Stimulated activated CD8-positive, alpha-beta memory T cell treated with anti-CD3 and anti-CD28 coated beads, Interleukin-4, amount 100 ng/mL, for 48 hours (primary cell): Measurements from ENCODE around the gene TRIM15.

Experiments
- DNase-seq: peaks from one replicate; pipeline ENCODE4 v3.0.0-alpha.2; 2020

Gene TRIM15

GRCh38 chr6:30147096-30147495 lies 16.2 kb upstream of the TRIM15 start:
- DNase-seq: no peak

- DNase-seq: no peak
Measured at GRCh38 chr6:30149234-30149633, 14.1 kb upstream of the TRIM15 start.

DNA sequence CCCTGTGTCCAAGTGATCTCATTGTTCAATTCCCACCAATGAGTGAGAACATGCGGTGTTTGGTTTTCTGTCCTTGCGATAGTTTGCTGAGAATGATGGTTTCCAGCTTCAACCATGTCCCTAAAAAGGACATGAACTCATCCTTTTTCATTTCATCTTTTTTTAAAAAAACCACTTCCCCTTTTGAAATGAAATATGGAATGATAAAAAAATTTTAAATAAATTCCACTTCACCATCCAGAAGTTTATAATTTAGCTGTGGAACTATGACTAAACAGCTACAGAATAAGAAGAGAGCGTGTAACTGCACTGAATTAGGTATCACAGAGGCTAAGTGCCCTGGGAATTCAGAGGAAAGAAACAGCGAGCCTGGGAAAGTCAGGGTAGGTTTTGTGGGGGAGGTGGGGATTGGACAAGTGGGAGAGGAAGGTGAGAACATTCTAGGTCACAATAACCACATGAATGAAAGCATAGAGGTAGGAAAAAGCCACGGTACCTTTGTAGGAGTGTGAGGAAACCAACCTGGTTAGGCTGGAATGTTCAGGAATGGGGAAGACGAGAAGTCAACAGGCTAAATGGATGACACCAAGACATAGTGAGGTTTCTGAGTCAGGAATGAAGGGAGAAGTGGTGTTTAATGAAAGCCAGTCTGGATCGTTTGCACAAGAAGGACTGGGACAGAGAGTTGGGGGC lies 13.3 kb upstream of the TRIM15 start:
- no peak for DNase-seq

DNA sequence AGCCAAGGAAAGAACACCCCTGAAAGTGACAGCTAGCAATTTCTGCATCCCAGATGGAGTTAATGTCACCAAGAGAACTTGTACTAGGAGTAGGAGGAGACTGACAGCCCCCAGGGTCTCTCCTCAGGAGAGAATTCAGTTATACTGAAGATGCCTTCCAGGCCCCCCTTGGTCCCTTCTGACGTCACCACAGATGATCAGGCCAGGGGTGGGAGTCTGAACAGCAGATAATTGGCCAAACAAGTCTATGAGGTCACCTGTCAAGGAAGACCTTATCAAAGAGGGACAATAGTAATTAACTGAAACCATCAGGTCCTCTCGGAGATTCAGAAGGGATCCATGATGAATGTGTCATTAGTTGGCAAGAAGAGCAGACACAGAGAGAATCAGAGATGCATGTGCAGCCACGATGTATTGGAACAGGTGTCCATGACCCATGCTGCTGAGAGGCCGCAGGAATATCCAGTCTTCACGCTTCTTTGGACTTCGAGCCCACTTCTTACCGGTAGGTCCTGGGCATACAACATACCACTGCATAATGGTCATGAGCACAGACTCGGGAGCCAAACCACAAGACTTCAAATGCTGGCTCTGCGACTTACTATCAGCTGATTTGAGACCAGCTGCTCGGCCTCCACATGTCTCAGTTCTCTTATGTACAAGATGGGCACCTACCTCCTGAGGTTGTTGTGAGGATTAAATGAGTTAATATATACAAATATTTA lies 12.5 kb upstream of the TRIM15 start:
- no peak for DNase-seq

- no peak for DNase-seq
Measured at GRCh38 chr6:30151580-30151979, 11.8 kb upstream of the TRIM15 start.

- no peak for DNase-seq
Measured at GRCh38 chr6:30152016-30152673, 11.2 kb upstream of the TRIM15 start.

GRCh38 chr6:30152910-30153610 lies 10.3 kb upstream of the TRIM15 start:
- DNase-seq: no peak

GRCh38 chr6:30154061-30154460 lies 9.3 kb upstream of the TRIM15 start:
- no peak for DNase-seq

- DNase-seq: no peak
Measured at GRCh38 chr6:30154709-30155519, 8.4 kb upstream of the TRIM15 start.

- no peak for DNase-seq
Measured at GRCh38 chr6:30155520-30156261, 7.7 kb upstream of the TRIM15 start.

GRCh38 chr6:30156262-30156599 lies 7.1 kb upstream of the TRIM15 start:
- no peak for DNase-seq

DNA sequence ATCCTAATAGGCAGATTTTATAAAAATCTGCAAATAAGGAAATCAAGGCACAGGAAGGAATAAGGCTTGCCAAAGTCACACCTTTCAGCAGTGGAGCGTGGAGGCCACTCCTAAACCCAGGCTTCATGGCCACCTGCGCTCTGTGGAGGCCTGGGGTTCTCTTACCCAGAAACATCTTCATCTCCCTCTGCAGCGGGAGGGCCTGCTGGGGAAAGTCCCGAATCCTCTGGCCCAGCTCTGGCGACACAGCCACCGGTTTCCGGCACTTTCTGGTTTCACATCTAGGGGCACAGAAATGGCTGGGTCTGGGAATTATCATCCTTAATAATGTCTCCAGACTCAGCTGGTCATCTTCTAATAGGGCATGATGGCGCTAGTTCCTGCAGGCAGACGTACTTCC lies 6.6 kb upstream of the TRIM15 start:
- no peak for DNase-seq

DNA sequence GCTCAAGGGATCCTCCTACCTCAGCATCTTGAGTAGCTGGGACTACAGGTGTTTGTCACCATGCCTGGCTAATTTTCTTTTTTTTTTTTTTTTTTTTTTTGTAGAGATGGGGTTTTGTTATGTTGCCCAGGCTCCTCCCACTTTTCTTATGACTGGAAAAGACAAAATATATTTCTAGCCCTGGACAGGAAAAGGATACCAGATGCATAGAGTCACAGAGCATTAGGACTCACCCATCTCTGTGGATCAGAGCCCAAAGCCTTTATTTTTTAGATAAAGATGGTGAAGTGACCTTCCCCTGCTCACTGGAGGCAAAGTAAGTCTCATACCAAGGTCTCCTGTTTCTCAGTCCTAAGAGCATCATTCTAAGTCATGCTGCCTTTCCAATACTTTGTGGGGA lies 5.8 kb upstream of the TRIM15 start:
- no peak for DNase-seq

DNA sequence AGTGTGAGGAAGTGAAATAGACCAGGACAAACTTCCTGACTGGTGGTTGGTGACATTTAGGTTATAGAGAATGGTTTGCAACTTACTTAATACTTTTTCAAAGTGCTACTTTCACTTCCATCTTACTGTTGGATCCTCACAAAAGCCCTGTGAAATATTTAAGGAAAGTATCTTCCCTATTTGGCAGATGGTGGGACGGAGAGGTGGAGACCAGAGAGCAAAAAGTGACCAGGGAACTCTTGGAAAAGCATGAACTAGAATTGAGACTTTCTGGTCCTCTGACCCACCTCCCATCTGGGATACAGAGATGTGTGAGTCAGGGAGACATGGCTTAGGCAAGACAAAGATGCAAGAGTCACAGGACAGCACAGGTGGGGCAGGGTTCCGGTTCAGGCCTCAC lies 5.3 kb upstream of the TRIM15 start:
- no peak for DNase-seq

- DNase-seq: no peak
Measured at GRCh38 chr6:30158475-30159040, 4.8 kb upstream of the TRIM15 start.

- no peak for DNase-seq
Measured at GRCh38 chr6:30160008-30160784, 3.1 kb upstream of the TRIM15 start.

DNA sequence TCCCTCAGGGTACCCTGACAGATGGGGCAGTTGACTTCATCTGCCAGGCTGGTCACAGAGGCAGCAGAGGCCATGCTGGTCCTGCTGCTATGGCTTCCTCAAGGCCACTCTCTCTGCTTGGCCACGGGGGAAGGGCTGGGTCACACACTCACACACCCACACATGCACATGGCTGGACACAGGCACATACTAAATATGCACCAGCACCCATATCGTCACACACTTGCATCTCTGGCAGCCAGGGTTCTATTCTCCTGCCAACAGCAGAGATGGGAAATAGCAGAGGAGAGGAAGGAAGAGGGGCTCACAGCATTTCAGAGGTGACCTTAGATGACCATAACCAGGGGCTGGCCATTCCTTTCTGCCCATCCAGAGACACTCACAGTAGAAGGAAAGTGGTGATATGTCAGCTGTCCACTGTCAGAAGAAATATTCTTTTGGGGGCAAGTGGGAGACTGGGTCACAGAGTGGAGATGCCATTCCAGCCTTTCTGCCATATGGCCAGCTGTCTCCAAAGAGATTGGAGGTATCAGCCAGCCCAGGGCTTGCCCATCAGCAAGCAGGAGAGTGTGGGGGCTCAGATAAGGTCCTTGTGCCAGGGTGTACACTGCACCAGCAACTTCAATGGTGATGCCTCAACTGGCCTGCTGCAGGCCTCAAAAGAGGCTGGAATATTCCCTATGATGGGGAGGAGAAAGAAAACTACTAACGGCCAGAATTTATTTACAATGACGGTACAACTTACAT lies 2.4 kb upstream of the TRIM15 start, which contains the start of gene TRIM10:
TRIM10 (minus strand) TSS at position 427 of the 747 bp plus-strand sequence; CDS start at position 74, 353 bp downstream.
- no peak for DNase-seq

- no peak for DNase-seq
Measured at GRCh38 chr6:30162265-30163089, 869 bp upstream of the TRIM15 start.
